Gastrocnemius medialis (tissue), 4 donors: ENCODE measurements around the gene MALL. TPM values are rescaled to one million over a fixed set of nuclear protein-coding genes. Genes with fewer than 3 reads are reported as not detected.

Source experiments
- ATAC-seq, 2 donors: fragments of 150-250 bp; one replicate each; pipeline ENCODE4 v1.9.1; 2016
- DNase-seq, 2 donors: peaks; one replicate each; pipeline ENCODE4 v3.0.0-alpha.2; 2019
- H3K27ac ChIP-seq, 4 donors: fragments of 200-600 bp; sonication (generic); 1 replicate in 1 of 4; 2 replicates in 3 of 4; pipeline ENCODE4 v1.5.1; 2016 to 2018; ENCODE audit warnings: mild to moderate bottlenecking in 2 of 4, moderate library complexity in 1 of 4
- H3K27me3 ChIP-seq, 3 donors: fragments of 200-600 bp; sonication (generic) in 2 of 3; 1 replicate in 1 of 3; 2 replicates in 2 of 3; pipeline versions ENCODE4 v1.5.1 to v1.6.0; 2016 to 2019; ENCODE audit warnings: mild to moderate bottlenecking in 1 of 3, moderate library complexity in 1 of 3
- H3K36me3 ChIP-seq, 2 donors: fragments of 200-600 bp; sonication (generic) in 1 of 2; one replicate each; pipeline ENCODE4 v1.5.1; 2017 to 2018
- H3K4me1 ChIP-seq, 2 donors: fragments of 200-600 bp; sonication (generic) in 1 of 2; one replicate each; pipeline ENCODE4 v1.5.1; 2016 to 2017; ENCODE audit warnings: mild to moderate bottlenecking in 2 of 2
- H3K4me3 ChIP-seq, 4 donors: fragments of 200-600 bp; sonication (generic) in 3 of 4; 1 replicate in 1 of 4; 2 replicates in 3 of 4; pipeline ENCODE4 v1.5.1; 2016 to 2019; ENCODE audit warnings: mild to moderate bottlenecking in 2 of 4
- H3K9me3 ChIP-seq, 3 donors: fragments of 200-600 bp; sonication (generic) in 2 of 3; 1 replicate in 1 of 3; 2 replicates in 2 of 3; pipeline ENCODE4 v1.5.1; 2016 to 2019
- POLR2A ChIP-seq, 2 donors: fragments of 450-650 bp; IDR thresholded peaks; one replicate each; pipeline ENCODE4 v1.6.1; 2017; ENCODE audit warnings: antibody characterized with exemption in 2 of 2, mild to moderate bottlenecking in 2 of 2, moderate library complexity in 2 of 2
- in situ Hi-C, 4 donors: fragments of 200-750 bp; cut with MboI; loops; one replicate each; pipeline versions ENCODE4 v1.15.0 to v1.8.0; 2017; ENCODE audit warnings: low sequenced_read_pairs in 4 of 4
- intact Hi-C: fragments of 100-400 bp; cut with DNase I; formaldehyde crosslinking; loops from one replicate; pipeline ENCODE4 v1.15.1; 2023; ENCODE audit warnings: low total_unique reads
- total RNA-seq, 4 donors: library from RNA; depleted of rRNA; stranded (reverse); fragments of >200 nt; gene quantifications; one replicate each; pipeline versions ENCODE4 v1.1.0 to v1.2.3, GENCODE V29; 2016
- TF ChIP-seq, protein P1 (sequence below), 5 experiments: fragments of 450-650 bp in 3 of 5; fragments of 200-600 bp in 2 of 5; sonication (generic) in 2 of 5; IDR thresholded peaks in 4 of 5; conservative IDR thresholded peaks in 1 of 5; 1 replicate in 4 of 5; 2 replicates in 1 of 5; pipeline ENCODE4 v1.5.1; 2016 to 2019; ENCODE audit warnings: antibody characterized with exemption in 5 of 5, mild to moderate bottlenecking in 3 of 5, moderate library complexity in 3 of 5

Gene MALL
- total RNA-seq, 4 donors from 2014 or later: 1.7 to 3.8 (median 2.5) TPM

- intact Hi-C loops: no loop called here
- no peak for ATAC-seq
- Histone ChIP-seq H3K4me1 (peaks cover 0 to 9% of the 10 kb centered on the region in 2 donors), H3K36me3 (peaks cover 0 to 29% of the 10 kb centered on the region in 2 donors), H3K27me3 (peaks cover 2 to 7% (median 4%) of the 10 kb centered on the region in 3 donors), H3K4me3 (no peak overlapping the region), H3K9me3 (no peaks in the 10 kb centered on the region), H3K27ac (no peak overlapping the region)
- in situ Hi-C loops: no loop called here
- no peak for DNase-seq
- no peak for TF ChIP-seq POLR2A (IDR thresholded peaks at IDR 0.05)
- TF ChIP-seq, protein P1, sequence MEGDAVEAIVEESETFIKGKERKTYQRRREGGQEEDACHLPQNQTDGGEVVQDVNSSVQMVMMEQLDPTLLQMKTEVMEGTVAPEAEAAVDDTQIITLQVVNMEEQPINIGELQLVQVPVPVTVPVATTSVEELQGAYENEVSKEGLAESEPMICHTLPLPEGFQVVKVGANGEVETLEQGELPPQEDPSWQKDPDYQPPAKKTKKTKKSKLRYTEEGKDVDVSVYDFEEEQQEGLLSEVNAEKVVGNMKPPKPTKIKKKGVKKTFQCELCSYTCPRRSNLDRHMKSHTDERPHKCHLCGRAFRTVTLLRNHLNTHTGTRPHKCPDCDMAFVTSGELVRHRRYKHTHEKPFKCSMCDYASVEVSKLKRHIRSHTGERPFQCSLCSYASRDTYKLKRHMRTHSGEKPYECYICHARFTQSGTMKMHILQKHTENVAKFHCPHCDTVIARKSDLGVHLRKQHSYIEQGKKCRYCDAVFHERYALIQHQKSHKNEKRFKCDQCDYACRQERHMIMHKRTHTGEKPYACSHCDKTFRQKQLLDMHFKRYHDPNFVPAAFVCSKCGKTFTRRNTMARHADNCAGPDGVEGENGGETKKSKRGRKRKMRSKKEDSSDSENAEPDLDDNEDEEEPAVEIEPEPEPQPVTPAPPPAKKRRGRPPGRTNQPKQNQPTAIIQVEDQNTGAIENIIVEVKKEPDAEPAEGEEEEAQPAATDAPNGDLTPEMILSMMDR (IDR thresholded peaks at IDR 0.05 in 4 of 5, conservative IDR thresholded peaks at IDR 0.05 in 1 of 5): no peak
Observed at GRCh38 chr2:110121592-110121991, 6.0 kb upstream of the MALL start.

- no peak for DNase-seq
- TF ChIP-seq, protein P1 (IDR thresholded peaks at IDR 0.05 in 4 of 5, conservative IDR thresholded peaks at IDR 0.05 in 1 of 5): no peak
- TF ChIP-seq POLR2A (IDR thresholded peaks at IDR 0.05): no peak
- H3K27me3 ChIP-seq: peaks cover 8 to 13% (median 10%) of the 10 kb centered on the region in 3 donors
- H3K27ac ChIP-seq: no peak overlapping the region
- H3K9me3 ChIP-seq: no peaks in the 10 kb centered on the region
- H3K4me1 ChIP-seq: peaks cover 6 to 9% of the 10 kb centered on the region in 2 donors
- intact Hi-C loops: no loop called here
- in situ Hi-C loops: no loop called here
- peaks cover 0 to 24% of the 10 kb centered on the region in 2 donors for H3K36me3 ChIP-seq
- H3K4me3 ChIP-seq: no peak overlapping the region
- no peak for ATAC-seq
Observed at GRCh38 chr2:110121052-110121334, 5.4 kb upstream of the MALL start.

GRCh38 chr2:110120171-110121051, 4.8 kb upstream of the MALL start:
- in situ Hi-C loops: no loop called here
- H3K9me3 ChIP-seq: no peaks in the 10 kb centered on the region
- peaks cover 9 to 12% of the 10 kb centered on the region in 2 donors for H3K4me1 ChIP-seq
- intact Hi-C loops: no loop called here
- DNase-seq (no peak), ATAC-seq (peak in 1 of 2 donors; percentile 14)
- peaks cover 14 to 19% (median 16%) of the 10 kb centered on the region in 3 donors for H3K27me3 ChIP-seq
- TF ChIP-seq POLR2A (IDR thresholded peaks at IDR 0.05): no peak
- TF ChIP-seq, protein P1 (IDR thresholded peaks at IDR 0.05 in 4 of 5, conservative IDR thresholded peaks at IDR 0.05 in 1 of 5): no peak
- H3K27ac ChIP-seq: peak overlapping the region in 1 of 4 donors; percentile 22
- H3K4me3 ChIP-seq: no peak overlapping the region
- peaks cover 0 to 18% of the 10 kb centered on the region in 2 donors for H3K36me3 ChIP-seq

DNA sequence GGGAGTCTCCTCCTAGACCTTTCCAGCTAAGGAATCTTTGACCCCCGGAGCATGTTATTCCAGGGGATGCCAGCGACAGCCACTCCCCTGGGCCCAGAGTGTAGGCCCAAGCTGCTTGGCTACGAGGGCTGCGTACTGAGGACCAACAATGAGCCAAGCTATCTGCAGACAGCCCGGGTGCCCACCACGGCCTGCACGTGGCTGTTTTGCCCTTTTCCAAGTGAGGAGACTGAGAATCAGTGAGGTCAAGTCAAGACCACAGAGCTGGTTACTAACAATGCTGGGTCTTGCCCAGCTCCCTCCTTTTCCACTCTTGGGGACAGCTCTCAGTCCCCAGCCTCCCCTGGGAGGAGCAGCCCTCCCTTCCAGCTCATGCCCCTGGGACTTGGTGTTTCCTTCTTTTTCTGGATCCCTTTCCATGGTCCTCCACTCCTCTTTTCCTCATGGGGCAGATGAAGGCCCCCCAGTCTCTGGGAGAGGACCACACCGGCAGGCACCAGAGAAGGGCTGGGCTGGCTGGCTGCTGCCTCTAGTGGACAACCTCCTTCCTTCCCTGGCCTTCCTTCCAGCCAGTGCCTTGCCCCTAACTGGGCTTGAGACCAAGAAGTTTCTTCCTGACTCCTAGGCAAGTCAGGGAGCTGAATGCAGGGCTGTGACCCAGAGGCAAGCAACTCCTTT, 550 bp upstream of the MALL start:
- TF ChIP-seq, protein P1 (IDR thresholded peaks at IDR 0.05 in 4 of 5, conservative IDR thresholded peaks at IDR 0.05 in 1 of 5): peak in 3 of 5 experiments; percentile 12 to 58 (median 38)
- TF ChIP-seq POLR2A (IDR thresholded peaks at IDR 0.05): no peak
- Histone ChIP-seq H3K36me3 (no peaks in the 10 kb centered on the region), H3K4me3 (peak overlapping the region; percentile 42 to 55 (median 50)), H3K9me3 (no peaks in the 10 kb centered on the region), H3K27ac (peak overlapping the region in 3 of 4 donors; percentile 41 to 62 (median 51)), H3K27me3 (peaks cover 26 to 45% (median 32%) of the 10 kb centered on the region in 3 donors), H3K4me1 (peaks cover 9 to 12% of the 10 kb centered on the region in 2 donors)
- ATAC-seq: peak; percentile 16 to 49
- intact Hi-C loops: loop anchor here (5.0 kb wide), 1 partner anchor 41 kb away; no protein-coding TSS in a partner anchor
- DNase-seq: no peak
- in situ Hi-C loops: no loop called here
